Activated T-helper 1 cell treated with anti-CD3 and anti-CD28 coated beads, Interleukin-12 subunit alpha, Interleukin-12 subunit beta, Interleukin-2, Interleukin-4 antibody, amounts not matched to agents 30 ng/mL and 10 ng/mL and 1 ng/mL, durations not matched to agents 14 hours and 24 hours and 36 hours (primary cell): ENCODE data around the gene MRPL33. TPM values are rescaled to one million over a fixed set of nuclear protein-coding genes. Genes with fewer than 3 reads are reported as not detected.

ENCODE experiments used
- DNase-seq: peaks from one replicate; pipeline ENCODE4 v3.0.0; 2021; ENCODE audit warnings: low spot score
- H3K27ac Mint-ChIP-seq: one replicate; pipeline ENCODE4 v1.8.0; 2021; ENCODE audit warnings: mild to moderate bottlenecking, mixed read lengths
- H3K27me3 Mint-ChIP-seq: one replicate; pipeline ENCODE4 v1.8.0; 2022; ENCODE audit warnings: mild to moderate bottlenecking, moderate library complexity, mixed read lengths; ENCODE audit not compliant: insufficient read depth
- H3K36me3 Mint-ChIP-seq: one replicate; pipeline ENCODE4 v1.8.0; 2021; ENCODE audit warnings: low read depth, mixed read lengths
- H3K4me1 Mint-ChIP-seq: one replicate; pipeline ENCODE4 v1.8.0; 2021; ENCODE audit warnings: low read depth, mixed read lengths
- H3K4me3 Mint-ChIP-seq: one replicate; pipeline ENCODE4 v1.8.0; 2021; ENCODE audit warnings: mild to moderate bottlenecking, moderate library complexity, mixed read lengths
- H3K9me3 Mint-ChIP-seq: one replicate; pipeline ENCODE4 v1.8.0; 2021; ENCODE audit warnings: mixed read lengths
- intact Hi-C: fragments of 100-400 bp; cut with micrococcal nuclease; formaldehyde crosslinking; loops from one replicate; pipeline ENCODE4 v1.15.1; 2024
- total RNA-seq: library from RNA; stranded (reverse); gene quantifications from 2 replicates; pipeline ENCODE4 v1.2.3, GENCODE V29; 2022

MRPL33 gene
- 55.4 and 55.9 TPM in 2 replicates for total RNA-seq

GRCh38 chr2:27771548-27772335, at the start of gene MRPL33:
MRPL33 (plus strand) TSS chr2:27771719; CDS start chr2:27771778, 59 bp downstream.
- H3K4me3 Mint-ChIP-seq = peak within 1 kb of the TSS; percentile 99
- H3K27me3 Mint-ChIP-seq = no peaks in the 10 kb centered on the region
- H3K4me1 Mint-ChIP-seq = peaks cover 47% of the 10 kb centered on the region
- peak; percentile 86 for DNase-seq
- peaks cover 24% of the 10 kb centered on the region for H3K36me3 Mint-ChIP-seq
- intact Hi-C loops = loop anchor here (1.0 to 2.0 kb wide), 6 partner anchors 108 to 980 kb away; partner anchors contain the start of genes BABAM2, PPP1CB, RBKS and SLC4A1AP
- H3K27ac Mint-ChIP-seq = peak within 1 kb of the TSS; percentile 96
- no peaks in the 10 kb centered on the region for H3K9me3 Mint-ChIP-seq

DNA sequence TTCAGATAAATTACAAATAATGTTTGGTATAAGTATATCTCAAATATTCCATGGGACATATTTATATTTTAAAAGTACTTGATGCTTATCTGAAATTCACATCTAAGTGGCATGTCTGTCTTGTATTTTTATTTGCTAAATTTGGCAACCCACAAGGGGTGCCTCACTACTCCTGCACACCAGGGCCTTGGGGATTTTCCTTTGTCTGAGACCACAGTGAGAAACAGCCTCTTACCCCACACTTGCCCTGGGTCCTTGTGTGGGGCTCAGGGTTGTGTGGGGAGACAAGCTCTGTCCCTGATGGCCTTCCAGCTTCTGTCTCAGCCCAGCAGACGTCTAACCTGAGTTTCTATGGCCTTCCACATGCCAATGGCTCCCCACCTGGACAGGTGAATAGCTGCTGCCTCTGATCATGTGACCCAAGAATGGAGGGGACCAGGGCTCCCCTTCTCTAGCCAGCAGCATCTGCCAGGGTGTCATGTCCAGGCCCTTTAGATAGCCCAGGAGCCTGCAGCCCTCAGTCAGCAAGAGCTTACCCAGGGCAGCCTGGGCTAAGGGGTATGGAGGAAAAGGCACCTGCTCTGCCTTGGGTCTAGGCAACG, 49.5 kb upstream of the MRPL33 start:
- Mint-ChIP-seq H3K27ac (no peak overlapping the region), H3K9me3 (no peaks in the 10 kb centered on the region), H3K4me3 (peak overlapping the region; percentile 22), H3K27me3 (peaks cover 3% of the 10 kb centered on the region), H3K4me1 (peaks cover 37% of the 10 kb centered on the region), H3K36me3 (no peaks in the 10 kb centered on the region)
- no peak for DNase-seq
- intact Hi-C loops = loop anchor here (5.0 kb wide), 2 partner anchors 530 to 670 kb away; partner anchors contain the start of gene FOSL2

DNA sequence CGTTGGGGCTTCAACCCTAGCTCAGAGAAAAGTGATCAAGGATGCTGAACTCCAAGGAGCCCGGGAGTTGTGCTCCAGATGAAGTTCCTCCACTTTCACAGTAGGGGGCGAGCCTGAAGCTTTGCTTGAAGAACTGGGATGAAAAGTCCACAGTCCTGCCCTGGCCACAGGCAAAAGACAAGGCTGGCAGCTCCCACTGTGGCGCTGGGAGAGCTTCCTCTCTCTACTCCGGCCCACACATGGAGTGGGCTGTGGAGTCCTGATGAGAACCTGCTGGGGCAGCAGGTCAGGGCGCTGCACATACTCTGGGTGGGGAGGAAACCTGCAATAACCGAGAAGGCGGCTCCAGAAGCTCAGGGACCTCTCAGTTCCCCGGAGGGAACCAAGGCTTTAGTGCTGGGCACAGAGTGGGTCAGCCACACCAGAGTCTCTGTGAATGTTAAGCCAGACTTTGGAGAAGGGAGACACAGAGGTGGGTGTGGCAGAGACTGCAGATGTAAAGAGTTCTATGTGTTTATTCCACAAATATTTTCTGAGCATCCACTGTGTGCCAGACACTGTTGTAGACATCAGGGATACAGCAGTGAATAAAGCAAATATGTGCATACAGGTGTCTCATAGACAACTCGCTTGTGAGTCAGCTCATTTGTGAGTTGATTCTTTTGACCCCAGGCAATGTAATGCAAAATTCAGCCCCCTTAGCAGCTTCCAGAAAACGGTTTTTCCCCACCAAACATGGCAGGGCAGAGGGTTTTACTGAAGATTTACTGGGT, 48.0 kb upstream of the MRPL33 start:
- peaks cover 5% of the 10 kb centered on the region for H3K9me3 Mint-ChIP-seq
- intact Hi-C loops = loop anchor here (5.0 kb wide), 2 partner anchors 529 to 669 kb away; partner anchors contain the start of gene FOSL2
- peaks cover 3% of the 10 kb centered on the region for H3K27me3 Mint-ChIP-seq
- peaks cover 4% of the 10 kb centered on the region for H3K36me3 Mint-ChIP-seq
- H3K4me1 Mint-ChIP-seq = peaks cover 40% of the 10 kb centered on the region
- DNase-seq = no peak
- no peak overlapping the region for H3K4me3 Mint-ChIP-seq
- H3K27ac Mint-ChIP-seq = no peak overlapping the region

DNA sequence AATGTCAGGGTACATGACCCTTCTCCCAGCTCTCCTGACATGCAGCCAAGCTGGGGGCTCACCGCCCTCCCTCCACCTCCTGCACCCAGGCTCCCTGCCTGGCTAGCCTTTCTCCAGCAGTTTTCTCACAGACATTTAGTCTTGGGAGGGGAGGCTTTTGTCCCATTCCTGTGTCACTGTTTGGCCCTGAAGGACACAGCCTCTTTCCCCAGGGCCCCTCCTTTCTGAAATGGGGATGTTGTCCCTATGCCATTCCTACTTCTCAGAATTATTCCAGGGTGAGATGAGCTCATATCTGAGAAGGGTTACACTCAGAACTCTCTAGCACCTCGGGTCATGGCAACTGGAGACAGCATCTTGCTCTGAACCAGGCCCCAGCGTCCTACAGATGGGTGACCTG, 47.3 kb upstream of the MRPL33 start:
- no peak for DNase-seq
- Mint-ChIP-seq H3K4me3 (no peak overlapping the region), H3K9me3 (peaks cover 5% of the 10 kb centered on the region), H3K36me3 (peaks cover 4% of the 10 kb centered on the region), H3K27ac (no peak overlapping the region), H3K27me3 (peaks cover 3% of the 10 kb centered on the region), H3K4me1 (peaks cover 46% of the 10 kb centered on the region)
- intact Hi-C loops = loop anchor here (5.0 kb wide), 2 partner anchors 528 to 668 kb away; partner anchors contain the start of gene FOSL2

GRCh38 chr2:27724905-27725701, 46.4 kb upstream of the MRPL33 start:
- H3K4me1 Mint-ChIP-seq = peaks cover 44% of the 10 kb centered on the region
- no peak overlapping the region for H3K4me3 Mint-ChIP-seq
- intact Hi-C loops = loop anchor here (5.0 kb wide), 2 partner anchors 527 to 667 kb away; partner anchors contain the start of gene FOSL2
- peaks cover 3% of the 10 kb centered on the region for H3K27me3 Mint-ChIP-seq
- peaks cover 5% of the 10 kb centered on the region for H3K9me3 Mint-ChIP-seq
- no peak for DNase-seq
- peaks cover 4% of the 10 kb centered on the region for H3K36me3 Mint-ChIP-seq
- no peak overlapping the region for H3K27ac Mint-ChIP-seq

DNA sequence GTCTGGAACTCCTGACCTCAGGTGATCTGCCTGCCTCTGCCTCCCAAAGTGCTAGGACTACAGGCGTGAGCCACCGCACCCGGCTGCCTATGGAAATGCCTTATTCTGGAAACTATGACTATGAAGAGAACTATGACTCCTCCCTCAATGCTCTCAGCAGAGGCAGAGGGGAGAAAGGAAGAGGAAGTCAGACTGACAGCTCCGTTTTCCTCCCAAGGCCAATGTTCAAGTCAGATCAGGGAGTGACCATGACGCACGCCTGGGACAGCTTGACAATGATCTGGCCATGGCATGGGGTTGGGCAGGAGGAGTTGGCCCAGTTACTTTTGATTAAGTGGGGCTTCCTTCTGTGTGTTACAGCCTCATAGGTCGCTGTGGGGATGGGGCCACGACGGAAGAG, 44.3 kb upstream of the MRPL33 start:
- peaks cover 5% of the 10 kb centered on the region for H3K9me3 Mint-ChIP-seq
- peaks cover 3% of the 10 kb centered on the region for H3K27me3 Mint-ChIP-seq
- H3K36me3 Mint-ChIP-seq = peaks cover 4% of the 10 kb centered on the region
- DNase-seq = no peak
- H3K27ac Mint-ChIP-seq = no peak overlapping the region
- H3K4me1 Mint-ChIP-seq = peaks cover 32% of the 10 kb centered on the region
- intact Hi-C loops = no loop called here
- no peak overlapping the region for H3K4me3 Mint-ChIP-seq

DNA sequence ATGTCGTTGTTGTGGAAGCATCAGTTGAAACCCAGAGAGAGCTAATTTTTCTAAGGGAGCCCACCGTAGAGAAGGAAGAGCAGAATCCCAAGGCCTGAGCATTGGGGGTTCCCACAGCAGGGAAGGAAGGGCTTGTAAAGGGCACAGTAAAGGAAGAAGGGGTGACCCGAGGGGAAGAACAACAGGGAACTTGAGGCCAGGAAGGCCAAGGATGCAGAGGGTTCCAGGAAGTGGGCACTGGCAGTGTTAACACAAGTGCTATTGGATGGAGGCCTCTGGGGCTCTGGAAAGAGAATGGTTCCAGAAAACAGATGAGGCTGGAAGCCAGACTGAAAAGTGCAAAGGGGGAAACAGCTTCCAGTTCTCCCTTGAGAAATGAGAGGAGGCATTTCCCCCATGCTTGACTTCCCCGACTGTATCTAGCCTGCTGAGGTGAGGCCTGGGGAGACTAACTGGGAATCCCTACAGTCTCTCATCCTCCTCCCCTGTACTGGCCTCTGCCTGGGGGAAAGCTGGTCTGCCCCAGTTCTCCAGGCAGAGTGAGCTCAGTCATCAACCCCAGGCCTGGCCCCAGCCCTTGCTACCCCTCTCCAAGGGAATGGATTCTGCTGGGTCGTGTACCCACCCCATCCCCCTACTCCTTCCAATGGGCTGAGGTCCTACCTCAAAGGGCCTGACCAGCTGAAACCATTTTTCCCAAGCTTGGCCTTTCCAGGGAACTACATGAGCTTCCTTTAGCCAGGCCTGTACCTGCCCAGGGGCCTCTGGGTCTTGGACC, 43.2 kb upstream of the MRPL33 start:
- Mint-ChIP-seq H3K4me1 (peaks cover 30% of the 10 kb centered on the region), H3K27me3 (peaks cover 3% of the 10 kb centered on the region), H3K4me3 (no peak overlapping the region), H3K27ac (no peak overlapping the region), H3K9me3 (peaks cover 5% of the 10 kb centered on the region), H3K36me3 (peaks cover 4% of the 10 kb centered on the region)
- DNase-seq = no peak
- intact Hi-C loops = no loop called here

DNA sequence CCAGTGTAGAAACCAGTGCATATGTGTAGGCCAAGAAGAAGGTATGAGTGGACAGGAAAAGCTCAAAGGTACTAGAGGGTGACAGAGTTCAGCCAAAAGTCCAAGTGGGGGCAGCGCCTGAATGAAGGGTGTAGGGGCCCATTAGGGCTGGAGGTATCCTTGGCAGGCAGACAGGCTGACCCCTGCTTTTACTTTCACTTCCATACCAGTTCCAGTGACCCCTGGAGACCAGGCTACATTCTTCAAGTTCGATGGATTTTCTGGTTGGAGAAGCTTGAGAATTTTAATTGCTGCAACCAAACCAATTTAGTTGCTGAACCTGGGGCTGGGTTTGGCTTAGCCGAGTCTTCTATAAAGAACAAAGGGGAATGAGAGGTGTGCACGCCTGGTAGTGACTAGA, 42.3 kb upstream of the MRPL33 start:
- intact Hi-C loops = no loop called here
- Mint-ChIP-seq H3K9me3 (peaks cover 5% of the 10 kb centered on the region), H3K36me3 (peaks cover 4% of the 10 kb centered on the region), H3K4me3 (no peak overlapping the region), H3K27me3 (peaks cover 3% of the 10 kb centered on the region), H3K27ac (no peak overlapping the region), H3K4me1 (peaks cover 26% of the 10 kb centered on the region)
- no peak for DNase-seq

DNA sequence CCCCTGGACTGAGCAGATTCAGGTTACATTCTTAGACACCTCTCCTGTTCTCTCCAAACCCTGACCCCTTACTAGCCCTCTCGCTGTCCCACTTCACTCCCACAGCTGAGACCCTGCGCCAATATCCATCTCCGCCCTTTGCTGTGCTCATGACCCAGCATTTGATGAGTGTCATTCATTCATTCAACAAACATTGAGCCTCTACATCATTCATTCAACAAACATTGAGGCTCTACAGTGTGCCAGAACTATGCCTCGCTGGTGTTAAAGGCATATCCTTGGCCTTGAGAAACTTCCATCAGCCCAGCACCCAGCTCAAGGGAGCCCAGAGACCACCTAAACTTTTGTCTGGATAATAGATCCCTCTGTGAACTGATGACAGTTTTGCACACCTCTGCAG, 41.9 kb upstream of the MRPL33 start:
- Mint-ChIP-seq H3K4me3 (no peak overlapping the region), H3K27ac (no peak overlapping the region), H3K9me3 (peaks cover 5% of the 10 kb centered on the region), H3K27me3 (peaks cover 3% of the 10 kb centered on the region), H3K36me3 (peaks cover 4% of the 10 kb centered on the region), H3K4me1 (peaks cover 29% of the 10 kb centered on the region)
- intact Hi-C loops = no loop called here
- no peak for DNase-seq

DNA sequence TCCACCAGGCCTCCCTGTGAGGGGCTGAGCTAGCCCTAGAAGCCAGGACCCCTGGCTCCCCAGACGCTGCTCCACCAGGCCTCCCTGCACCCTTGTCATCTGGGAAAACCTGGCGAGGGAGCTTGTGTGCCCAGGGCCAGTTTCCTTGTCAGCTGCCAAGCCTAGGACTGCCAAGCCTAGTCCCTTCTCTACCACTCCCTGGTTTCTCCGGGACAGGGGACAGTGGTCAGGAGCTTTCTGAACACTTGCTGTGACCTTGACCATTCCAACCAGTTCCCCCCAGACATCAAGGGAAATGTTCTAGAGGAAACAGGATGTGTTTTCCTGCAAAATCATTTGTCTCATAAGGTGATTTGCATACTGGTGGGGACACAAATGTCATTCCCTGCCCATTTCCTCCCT, 41.3 kb upstream of the MRPL33 start:
- intact Hi-C loops = no loop called here
- Mint-ChIP-seq H3K36me3 (peaks cover 4% of the 10 kb centered on the region), H3K27ac (no peak overlapping the region), H3K4me1 (peaks cover 36% of the 10 kb centered on the region), H3K27me3 (peaks cover 3% of the 10 kb centered on the region), H3K4me3 (no peak overlapping the region), H3K9me3 (peaks cover 5% of the 10 kb centered on the region)
- no peak for DNase-seq

- peaks cover 40% of the 10 kb centered on the region for H3K4me1 Mint-ChIP-seq
- no peaks in the 10 kb centered on the region for H3K27me3 Mint-ChIP-seq
- H3K36me3 Mint-ChIP-seq = peaks cover 4% of the 10 kb centered on the region
- intact Hi-C loops = no loop called here
- H3K27ac Mint-ChIP-seq = no peak overlapping the region
- no peak for DNase-seq
- no peak overlapping the region for H3K4me3 Mint-ChIP-seq
- peaks cover 5% of the 10 kb centered on the region for H3K9me3 Mint-ChIP-seq
These were observed 40.4 kb upstream of the MRPL33 start for GRCh38 chr2:27730980-27731691.
